HEK293 (cell line): ENCODE results near the gene ANO9.
A peak's percentile ranks its signal among the peaks of the same experiment; 100 is the strongest.

ENCODE experiments used
- CTCF ChIA-PET: fragments of 350-600 bp; formaldehyde crosslinking; extraction: SDS; loops from one replicate; lab custom pipeline; 2021; ENCODE audit warnings: antibody characterized with exemption; lab: Yijun Ruan, JAX
- POLR2A ChIA-PET: fragments of 300-600 bp; formaldehyde crosslinking; extraction: SDS; loops from one replicate; lab custom pipeline; 2020; ENCODE audit warnings: antibody characterized with exemption, inconsistent platforms; lab: Yijun Ruan, JAX
- H3K27ac ChIP-seq: fragments of 200-500 bp; sonication (Bioruptor generic); 2 replicates; pipeline ENCODE4 v1.5.1; 2014; ENCODE audit warnings: low read depth, low read length, control low read depth, inconsistent platforms; ENCODE audit errors: extremely low read depth
- H3K36me3 ChIP-seq, 2 experiments: fragments of 200-500 bp in 1 of 2; sonication (Bioruptor generic) in 1 of 2; 1 replicate in 1 of 2; 2 replicates in 1 of 2; pipeline ENCODE4 v1.5.1; 2014 to 2017; ENCODE audit warnings: inconsistent platforms in 2 of 2, low read length in 2 of 2; ENCODE audit not compliant: control insufficient read depth in 2 of 2, insufficient read depth in 1 of 2
- H3K4me1 ChIP-seq: fragments of 200-500 bp; sonication (Bioruptor generic); 2 replicates; pipeline ENCODE4 v1.5.1; 2014; ENCODE audit warnings: mild to moderate bottlenecking, low read length, inconsistent platforms; ENCODE audit not compliant: control insufficient read depth, insufficient read depth
- H3K4me3 ChIP-seq: 2 replicates; pipeline ENCODE4 v1.5.1; 2011; ENCODE audit warnings: low read depth, mild to moderate bottlenecking, control low read depth, low read length, moderate library complexity
- H3K9me3 ChIP-seq: fragments of 200-500 bp; sonication (Bioruptor generic); 2 replicates; pipeline ENCODE4 v1.5.1; 2014; ENCODE audit warnings: low read depth, low read length, inconsistent platforms; ENCODE audit not compliant: control insufficient read depth, insufficient read depth
- MEIS1 ChIP-seq: sonication (generic); formaldehyde crosslinking; IDR thresholded peaks from 2 replicates; pipeline ENCODE4 v1.8.1; 2022; ENCODE audit warnings: missing genetic modification reagents, mild to moderate bottlenecking, borderline replicate concordance
- MZF1 ChIP-seq: fragments of 450-650 bp; formaldehyde crosslinking; IDR thresholded peaks from 2 replicates; pipeline ENCODE4 v1.5.1; 2017; ENCODE audit warnings: missing biosample characterization, missing genetic modification characterization, borderline replicate concordance
- PBX3 ChIP-seq: sonication (generic); formaldehyde crosslinking; IDR thresholded peaks from 2 replicates; pipeline ENCODE4 v1.8.1; 2022; ENCODE audit warnings: mild to moderate bottlenecking, moderate library complexity, missing genetic modification reagents
- REPIN1 ChIP-seq: fragments of 450-650 bp; formaldehyde crosslinking; IDR thresholded peaks from 2 replicates; pipeline ENCODE4 v1.5.1; 2017; ENCODE audit warnings: missing biosample characterization, missing genetic modification characterization, low read depth
- REST ChIP-seq: fragments of 450-650 bp; formaldehyde crosslinking; IDR thresholded peaks from 2 replicates; pipeline ENCODE4 v1.5.1; 2016; ENCODE audit warnings: missing biosample characterization, missing genetic modification characterization
- YY1 ChIP-seq: fragments of 450-650 bp; formaldehyde crosslinking; IDR thresholded peaks from 2 replicates; pipeline ENCODE4 v1.5.1; 2018; ENCODE audit warnings: missing biosample characterization, missing genetic modification characterization
- ZBTB20 ChIP-seq: fragments of 450-650 bp; formaldehyde crosslinking; IDR thresholded peaks from 2 replicates; pipeline ENCODE4 v1.5.1; 2016; ENCODE audit warnings: missing biosample characterization, missing genetic modification characterization
- ZBTB48 ChIP-seq: fragments of 450-650 bp; formaldehyde crosslinking; IDR thresholded peaks from 2 replicates; pipeline ENCODE4 v1.5.1; 2016; ENCODE audit warnings: missing biosample characterization, missing genetic modification characterization
- ZBTB8A ChIP-seq: fragments of 450-650 bp; formaldehyde crosslinking; IDR thresholded peaks from 2 replicates; pipeline ENCODE4 v1.5.1; 2016; ENCODE audit warnings: missing biosample characterization, missing genetic modification characterization
- ZFP41 ChIP-seq: fragments of 450-650 bp; formaldehyde crosslinking; IDR thresholded peaks from 2 replicates; pipeline ENCODE4 v1.5.1; 2016; ENCODE audit warnings: missing biosample characterization, missing genetic modification characterization, borderline replicate concordance
- ZNF138 ChIP-seq: fragments of 450-650 bp; formaldehyde crosslinking; IDR thresholded peaks from 2 replicates; pipeline ENCODE4 v1.5.1; 2016; ENCODE audit warnings: missing biosample characterization, missing genetic modification characterization, borderline replicate concordance
- ZNF155 ChIP-seq: fragments of 450-650 bp; formaldehyde crosslinking; IDR thresholded peaks from 2 replicates; pipeline ENCODE4 v1.5.1; 2016; ENCODE audit warnings: missing biosample characterization, missing genetic modification characterization
- ZNF202 ChIP-seq: fragments of 450-650 bp; formaldehyde crosslinking; IDR thresholded peaks from 2 replicates; pipeline ENCODE4 v1.5.1; 2016; ENCODE audit warnings: missing biosample characterization, missing genetic modification characterization, borderline replicate concordance
- ZNF214 ChIP-seq: fragments of 450-650 bp; formaldehyde crosslinking; IDR thresholded peaks from 2 replicates; pipeline ENCODE4 v1.5.1; 2017; ENCODE audit warnings: missing biosample characterization, mild to moderate bottlenecking, missing genetic modification characterization, borderline replicate concordance
- ZNF280C ChIP-seq: fragments of 450-650 bp; formaldehyde crosslinking; IDR thresholded peaks from 2 replicates; pipeline ENCODE4 v1.5.1; 2016; ENCODE audit warnings: missing biosample characterization, missing genetic modification characterization
- ZNF324 ChIP-seq: fragments of 450-650 bp; formaldehyde crosslinking; IDR thresholded peaks from 2 replicates; pipeline ENCODE4 v1.5.1; 2016; ENCODE audit warnings: missing biosample characterization, missing genetic modification characterization
- ZNF423 ChIP-seq: fragments of 450-650 bp; formaldehyde crosslinking; IDR thresholded peaks from 2 replicates; pipeline ENCODE4 v1.5.1; 2016; ENCODE audit warnings: missing biosample characterization, missing genetic modification characterization
- ZNF501 ChIP-seq: fragments of 450-650 bp; formaldehyde crosslinking; IDR thresholded peaks from 2 replicates; pipeline ENCODE4 v1.5.1; 2016; ENCODE audit warnings: missing biosample characterization, missing genetic modification characterization
- ZNF510 ChIP-seq: fragments of 450-650 bp; formaldehyde crosslinking; IDR thresholded peaks from 2 replicates; pipeline ENCODE4 v1.5.1; 2018; ENCODE audit warnings: mild to moderate bottlenecking, missing genetic modification characterization, missing biosample characterization; ENCODE audit not compliant: insufficient replicate concordance
- ZNF549 ChIP-seq: fragments of 450-650 bp; IDR thresholded peaks from 2 replicates; pipeline ENCODE4 v1.5.1; 2018; ENCODE audit warnings: missing biosample characterization, missing genetic modification characterization, mild to moderate bottlenecking, inconsistent platforms, moderate library complexity
- ZNF558 ChIP-seq: fragments of 450-650 bp; formaldehyde crosslinking; IDR thresholded peaks from 2 replicates; pipeline ENCODE4 v1.5.1; 2016; ENCODE audit warnings: missing biosample characterization, missing genetic modification characterization
- ZNF561 ChIP-seq: fragments of 450-650 bp; IDR thresholded peaks from 2 replicates; pipeline ENCODE4 v1.5.1; 2018; ENCODE audit warnings: missing biosample characterization, missing genetic modification characterization, borderline replicate concordance
- ZNF600 ChIP-seq: fragments of 450-650 bp; formaldehyde crosslinking; IDR thresholded peaks from 2 replicates; pipeline ENCODE4 v1.5.1; 2016; ENCODE audit warnings: missing biosample characterization, missing genetic modification characterization
- ZNF629 ChIP-seq: fragments of 450-650 bp; formaldehyde crosslinking; IDR thresholded peaks from 2 replicates; pipeline ENCODE4 v1.5.1; 2017; ENCODE audit warnings: missing biosample characterization, missing genetic modification characterization
- ZNF658 ChIP-seq: fragments of 450-650 bp; formaldehyde crosslinking; IDR thresholded peaks from 2 replicates; pipeline ENCODE4; 2016; ENCODE audit warnings: missing biosample characterization, missing genetic modification characterization
- ZNF707 ChIP-seq: fragments of 450-650 bp; formaldehyde crosslinking; IDR thresholded peaks from 2 replicates; pipeline ENCODE4 v1.5.1; 2016; ENCODE audit warnings: missing biosample characterization, missing genetic modification characterization
- ZNF768 ChIP-seq: fragments of 450-650 bp; formaldehyde crosslinking; IDR thresholded peaks from 2 replicates; pipeline ENCODE4 v1.5.1; 2018; ENCODE audit warnings: missing biosample characterization, mild to moderate bottlenecking, missing genetic modification characterization
- ZSCAN30 ChIP-seq: fragments of 450-650 bp; IDR thresholded peaks from 2 replicates; pipeline ENCODE4 v1.5.1; 2018; ENCODE audit warnings: missing biosample characterization, mild to moderate bottlenecking, missing genetic modification characterization, moderate library complexity

Gene ANO9

GRCh38 chr11:449889-450808 lies 8.3 kb upstream of the ANO9 start, which contains the start of gene PTDSS2 (continued):
- TF ChIP-seq ZSCAN30: 0 out of 2 replicates have a peak, but pooled peaks have one; percentile 15
- no peak for TF ChIP-seq ZNF214
- 0 out of 2 replicates have a peak, but pooled peaks have one; percentile 43 for TF ChIP-seq ZNF501 (tag by site-specific recombination)
- peak; percentile 30; the same call in 1 of the 2 replicates for TF ChIP-seq ZNF629 (tag by site-specific recombination)
- no peak for TF ChIP-seq MEIS1
- peak; percentile 52; the same call in 1 of the 2 replicates for TF ChIP-seq YY1 (tag by site-specific recombination)
- peak; percentile 61; the same call in 1 of the 2 replicates for TF ChIP-seq ZBTB20 (tag by site-specific recombination)
- no peak for TF ChIP-seq ZNF423 (tag by site-specific recombination)
- peak; percentile 92 for TF ChIP-seq ZNF600
- TF ChIP-seq ZNF707 (tag by site-specific recombination): no peak
- TF ChIP-seq ZNF324 (tag by site-specific recombination): 0 out of 2 replicates have a peak, but pooled peaks have one; percentile 37

- POLR2A ChIA-PET: interaction anchor here (0.6 to 2.5 kb wide), 5 partner anchors 41 to 241 kb away, joined by 3 to 15 read pairs (median 4); partner anchors contain the start of genes BET1L, RIC8A and RNH1
- Histone ChIP-seq H3K4me3 (peak overlapping the region; percentile 52), H3K27ac (peak overlapping the region; percentile 20; the same call in 1 of the 2 replicates), H3K4me1 (no peaks in the 10 kb centered on the region), H3K9me3 (no peaks in the 10 kb centered on the region), H3K36me3 (peaks cover 0 to 15% of the 10 kb centered on the region in 2 experiments; a peak in 1 of 3 replicates)
- CTCF ChIA-PET: interaction anchor here (0.5 to 3.0 kb wide), 33 partner anchors 8 to 249 kb away, joined by 3 to 18 read pairs (median 4); partner anchors contain the start of genes HRAS and PSMD13
- TF ChIP-seq ZNF155 (no peak), REPIN1 (tag by site-specific recombination) (no peak), ZNF768 (no peak), ZNF280C (no peak), ZNF561 (tag by site-specific recombination) (peak; percentile 74; the same call in 1 of the 2 replicates), ZNF510 (tag by site-specific recombination) (no peak), ZBTB8A (tag by site-specific recombination) (peak; percentile 25; the same call in 1 of the 2 replicates), ZFP41 (no peak), ZNF658 (no peak), ZNF558 (no peak), ZNF202 (tag by site-specific recombination) (no peak), MZF1 (tag by site-specific recombination) (no peak), ZNF549 (tag by site-specific recombination) (no peak), ZBTB48 (tag by site-specific recombination) (peak; percentile 48; the same call in 1 of the 2 replicates), REST (tag by site-specific recombination) (peak; percentile 15; the same call in 1 of the 2 replicates), ZNF138 (no peak), PBX3 (CRISPR knock-in tag) (0 out of 2 replicates have a peak, but pooled peaks have one; percentile 20)
Observed at GRCh38 chr11:447923-448731, 6.3 kb upstream of the ANO9 start.
